GM21526 (cell line): ENCODE measurements around the gene NKAIN2.

Experiments used
- ATAC-seq: cut with Tn5 transposase; IDR thresholded peaks from one replicate; pipeline ENCODE4 v1.9.1; 2021; ENCODE audit warnings: moderate library complexity; ENCODE audit not compliant: unreplicated experiment, low FRiP score

Gene NKAIN2

GRCh38 chr6:124073820-124074587 is 270.3 kb downstream of the NKAIN2 start:
- ATAC-seq: no peak

GRCh38 chr6:124074606-124075005 is 270.9 kb downstream of the NKAIN2 start:
- no peak for ATAC-seq

DNA sequence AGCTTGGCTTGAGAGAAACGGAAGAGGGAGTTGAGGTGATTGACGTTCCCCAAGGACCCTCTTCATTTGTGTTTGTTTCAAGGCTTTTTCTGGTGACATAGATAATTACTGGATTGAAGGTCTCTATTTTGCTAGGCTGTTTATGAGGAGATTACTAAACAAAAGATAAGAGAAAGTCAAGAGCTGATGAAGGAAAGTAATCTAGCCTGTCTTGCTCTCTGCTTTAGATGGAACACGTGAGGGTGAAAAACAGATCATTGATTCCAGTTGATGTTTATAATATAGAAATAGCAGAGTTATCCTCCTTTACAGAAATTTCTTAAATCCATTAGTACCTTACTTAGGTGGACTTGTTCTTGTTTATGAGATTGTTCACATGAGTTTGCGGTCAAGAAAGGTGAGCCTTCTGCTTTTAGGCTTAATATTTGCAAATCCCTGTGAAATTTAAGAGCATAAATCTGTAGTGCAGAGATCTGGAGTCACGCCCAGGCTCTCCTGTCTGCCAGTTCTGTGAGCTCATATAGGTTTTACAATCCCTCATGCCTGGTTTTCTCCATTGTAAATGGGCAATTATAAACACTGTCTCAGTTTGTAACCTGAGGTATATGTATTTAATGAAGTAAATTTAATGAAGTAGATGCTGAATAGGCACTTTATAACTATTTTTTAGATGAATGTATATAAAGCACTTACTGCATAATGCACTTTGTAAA is 272.8 kb downstream of the NKAIN2 start:
- ATAC-seq: no peak

GRCh38 chr6:124078169-124078568 is 274.5 kb downstream of the NKAIN2 start:
- no peak for ATAC-seq

GRCh38 chr6:124080483-124080882 is 276.8 kb downstream of the NKAIN2 start:
- ATAC-seq: no peak

DNA sequence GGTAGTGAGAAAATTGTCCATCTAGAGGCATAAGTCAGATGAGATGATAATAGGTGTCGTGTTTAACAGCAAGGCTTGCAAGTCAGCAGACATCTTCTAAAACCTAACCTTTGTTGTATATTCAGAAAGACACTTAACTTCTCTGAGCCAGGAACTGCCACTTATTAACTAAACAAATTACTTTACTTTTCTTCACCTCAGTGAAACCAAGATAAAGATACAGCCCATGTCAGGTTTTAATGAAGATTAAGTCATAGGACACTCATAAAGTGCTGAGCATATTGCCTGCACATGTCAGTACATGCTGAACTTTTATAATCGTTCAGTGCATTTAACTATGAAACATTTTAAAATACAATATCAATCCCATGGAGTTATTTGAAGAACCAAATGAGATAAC is 286.8 kb downstream of the NKAIN2 start:
- no peak for ATAC-seq

DNA sequence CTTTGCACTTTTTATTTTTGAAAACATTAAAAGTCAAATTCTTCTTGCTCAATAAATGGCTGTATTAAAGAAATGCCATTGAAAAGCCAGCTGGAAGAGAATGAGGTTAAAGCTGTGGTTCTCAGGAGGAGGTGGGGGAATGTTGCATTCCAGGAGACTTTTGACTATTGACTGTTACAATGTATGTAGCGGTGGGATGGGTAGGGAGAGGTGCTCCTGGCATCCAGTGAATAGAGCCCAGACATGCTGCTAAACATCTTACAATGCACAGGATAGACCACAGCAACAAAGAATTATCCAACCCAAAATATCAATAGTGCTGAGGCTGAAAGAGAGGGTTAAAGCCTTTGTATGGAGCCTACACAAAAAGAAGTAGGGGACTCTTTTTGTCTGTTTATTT is 295.9 kb downstream of the NKAIN2 start:
- ATAC-seq: no peak

GRCh38 chr6:124110514-124110913 is 306.8 kb downstream of the NKAIN2 start:
- ATAC-seq: no peak

GRCh38 chr6:124119596-124119995 is 315.9 kb downstream of the NKAIN2 start:
- no peak for ATAC-seq

DNA sequence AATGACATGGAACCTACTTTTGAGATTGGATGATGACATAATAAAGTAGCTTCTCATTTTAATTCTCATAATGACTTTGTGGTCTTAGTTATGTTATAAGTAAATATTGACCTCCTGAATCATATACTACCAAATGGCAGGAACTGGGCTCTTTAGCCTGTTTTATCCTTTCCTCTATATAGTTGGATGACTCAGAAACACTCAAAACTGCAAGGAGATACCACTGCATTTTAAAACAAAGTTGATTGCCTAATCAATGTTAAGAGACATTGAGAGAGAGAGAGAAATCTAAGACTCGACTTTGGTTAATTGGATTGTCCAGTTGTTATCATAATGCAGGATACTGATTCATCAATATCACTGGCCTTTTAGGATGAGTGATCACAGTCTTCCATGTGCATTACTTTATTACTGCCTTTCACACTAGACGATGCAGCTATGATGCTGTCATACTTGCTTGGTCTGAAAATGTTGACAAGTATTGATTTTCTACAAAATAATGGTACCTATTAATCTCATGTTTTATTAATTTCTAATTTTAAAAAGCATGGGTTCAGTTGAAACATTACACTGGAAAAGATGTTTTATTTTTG is 320.0 kb downstream of the NKAIN2 start:
- ATAC-seq: no peak

GRCh38 chr6:124131259-124131658 is 327.6 kb downstream of the NKAIN2 start:
- no peak for ATAC-seq

DNA sequence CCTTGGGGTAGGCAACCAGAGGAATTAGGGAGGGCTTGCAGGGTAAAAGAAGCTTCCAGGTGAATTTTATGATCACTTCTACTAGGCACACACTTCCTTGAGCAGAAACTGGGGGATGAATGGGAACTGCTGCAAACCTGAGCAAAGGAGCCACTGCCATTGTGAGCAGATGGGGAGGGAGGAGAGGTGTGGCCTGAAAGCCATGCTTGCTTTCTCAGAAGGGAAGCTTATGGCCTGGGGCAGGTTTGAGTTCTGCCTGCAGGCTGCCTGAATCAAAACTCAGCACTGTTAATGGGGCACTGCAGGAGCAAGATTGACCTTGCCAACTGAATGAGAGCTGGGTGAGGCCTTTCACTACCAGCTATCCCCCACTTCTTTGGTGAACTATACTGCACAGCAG is 328.1 kb downstream of the NKAIN2 start:
- no peak for ATAC-seq

- no peak for ATAC-seq
Observed at GRCh38 chr6:124132256-124132655, 328.6 kb downstream of the NKAIN2 start.

DNA sequence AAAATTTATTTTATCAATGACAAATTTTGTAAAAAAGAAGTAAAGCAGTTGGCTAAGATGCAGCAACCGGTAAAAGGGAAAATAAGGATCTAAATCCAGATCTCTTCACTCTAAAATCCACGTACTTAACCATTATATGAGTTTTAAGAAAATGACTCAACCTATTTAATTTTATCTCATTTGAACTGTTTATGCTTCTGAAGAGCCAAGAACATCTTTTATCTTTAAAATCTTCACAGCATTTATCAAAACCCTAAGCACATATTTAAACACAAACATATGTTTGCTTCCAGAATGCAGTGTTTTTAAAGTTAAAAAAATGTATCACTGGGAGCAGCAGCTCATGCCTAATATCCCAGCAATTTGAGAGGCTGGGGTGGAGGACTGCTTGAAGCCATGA is 339.2 kb downstream of the NKAIN2 start:
- ATAC-seq: no peak

GRCh38 chr6:124143435-124143834 is 339.8 kb downstream of the NKAIN2 start:
- ATAC-seq: no peak

- no peak for ATAC-seq
Observed at GRCh38 chr6:124147621-124148020, 344.0 kb downstream of the NKAIN2 start.

- ATAC-seq: no peak
Observed at GRCh38 chr6:124148236-124148957, 344.7 kb downstream of the NKAIN2 start.

DNA sequence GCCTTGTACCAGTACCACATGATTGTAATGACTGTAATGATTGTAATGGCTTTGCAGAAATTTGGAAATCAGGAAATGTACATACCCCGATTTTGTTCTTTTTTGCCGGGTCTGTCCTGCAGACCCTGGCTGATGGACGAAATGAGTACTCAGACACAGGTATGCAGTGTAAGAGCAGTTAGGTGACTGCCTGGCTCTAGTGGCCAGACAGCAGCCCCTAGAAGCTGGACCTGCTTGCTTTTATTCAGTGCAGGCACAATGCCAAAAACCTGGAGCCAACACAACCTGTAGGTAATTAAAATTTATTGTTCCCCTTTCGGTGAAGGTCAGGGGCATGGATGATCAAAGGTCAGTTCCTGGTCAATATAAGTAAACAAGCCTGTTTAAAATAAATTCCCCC is 346.0 kb downstream of the NKAIN2 start:
- ATAC-seq: no peak

- no peak for ATAC-seq
Observed at GRCh38 chr6:124158024-124158423, 354.4 kb downstream of the NKAIN2 start.

- no peak for ATAC-seq
Observed at GRCh38 chr6:124163676-124164075, 360.0 kb downstream of the NKAIN2 start.

DNA sequence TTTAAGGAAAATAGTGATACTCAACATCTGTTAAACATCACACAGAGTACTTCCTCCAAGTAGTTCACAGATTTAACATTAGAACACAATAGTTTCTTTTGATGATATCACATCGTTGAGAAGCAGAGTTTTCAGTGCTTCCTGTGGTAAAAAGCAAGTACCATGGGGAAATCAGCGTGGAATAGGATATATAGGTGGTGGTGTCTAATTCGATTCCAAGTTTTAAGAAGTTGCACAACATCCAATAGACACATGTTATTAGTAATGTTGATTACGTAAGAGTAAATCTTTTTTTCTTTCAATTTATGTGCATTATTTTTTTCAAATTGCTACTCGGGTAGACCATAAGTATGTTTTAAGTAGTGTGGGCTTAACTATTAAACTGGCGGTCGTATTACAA is 360.7 kb downstream of the NKAIN2 start:
- ATAC-seq: no peak
